Lung microvascular endothelial cell (primary cell): Measurements from ENCODE around the gene BHMT. TPM values are rescaled to one million over a fixed set of nuclear protein-coding genes. Genes with fewer than 3 reads are reported as not detected.
"Not testable (repeated sequence)": the region's sequence is repeated elsewhere in the genome, so short reads cannot be mapped to it uniquely, and the experiment has no call there.

Experiments
- DNase-seq, 2 donors: peaks; one replicate each; pipeline versions ENCODE4 v3.0.0 to v3.0.0-alpha.2; 2010; ENCODE audit warnings: low read depth in 2 of 2
- total RNA-seq: library from RNA; depleted of rRNA; stranded (reverse); fragments of >200 nt; gene quantifications from 2 replicates; pipeline ENCODE4 v1.2.1, GENCODE V29; 2014

The BHMT gene
- total RNA-seq, 1 donor from 2014 or later, result not detected

DNA sequence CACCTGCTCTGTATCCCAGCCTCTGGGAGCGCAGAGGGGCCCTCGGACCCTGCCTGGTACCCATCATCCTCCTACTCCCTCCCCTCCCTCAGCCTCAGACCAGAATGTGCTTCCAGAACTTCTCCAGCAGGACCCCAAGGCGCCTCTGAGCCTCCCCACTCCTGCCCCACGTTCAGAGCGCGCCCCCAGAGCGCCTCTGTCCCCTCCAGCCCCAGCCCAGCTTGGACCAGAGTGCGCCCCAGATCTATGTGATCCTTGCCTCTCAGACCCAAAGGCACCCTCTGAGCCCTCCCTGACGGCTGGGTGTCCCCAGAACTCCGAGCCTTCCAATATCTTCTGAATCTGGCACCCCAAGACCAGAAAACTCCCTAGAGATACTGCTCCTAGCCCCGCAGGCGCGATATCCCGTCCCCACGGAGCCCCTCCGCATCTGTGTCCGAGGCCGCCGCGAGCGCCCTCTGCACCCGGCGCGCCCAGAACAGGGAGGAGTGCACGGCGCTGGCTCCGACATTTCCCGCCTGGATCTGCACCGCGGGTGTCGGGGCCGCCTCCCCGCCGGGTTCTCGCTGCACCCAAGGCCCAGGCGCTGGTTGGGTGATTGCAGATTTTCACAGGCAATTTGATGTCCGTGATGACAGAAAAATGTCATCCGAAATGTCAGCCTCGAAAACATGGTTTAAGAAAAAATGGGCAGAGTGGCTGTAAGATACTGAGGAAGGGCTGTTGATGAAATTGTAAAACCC, 522 bp downstream of the BHMT start:
- no peak for DNase-seq

DNA sequence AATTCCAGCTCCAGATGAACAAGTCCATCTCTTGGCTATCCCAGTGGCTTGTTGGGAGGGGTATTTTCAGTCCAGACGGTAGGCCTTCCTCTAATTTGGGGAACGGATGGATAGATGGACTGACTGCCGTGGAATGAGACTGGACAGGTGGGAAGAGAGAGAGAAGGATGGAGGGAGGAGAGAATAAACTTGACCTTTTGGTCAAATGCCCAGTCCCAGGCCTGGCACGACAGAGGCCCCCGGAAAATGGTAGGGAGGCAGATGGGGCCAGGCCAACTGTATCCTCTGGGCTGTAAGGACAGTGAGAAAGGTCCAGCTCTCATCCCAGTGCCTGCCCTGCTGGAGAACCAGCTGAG, 1.1 kb downstream of the BHMT start:
- DNase-seq, result no peak

DNA sequence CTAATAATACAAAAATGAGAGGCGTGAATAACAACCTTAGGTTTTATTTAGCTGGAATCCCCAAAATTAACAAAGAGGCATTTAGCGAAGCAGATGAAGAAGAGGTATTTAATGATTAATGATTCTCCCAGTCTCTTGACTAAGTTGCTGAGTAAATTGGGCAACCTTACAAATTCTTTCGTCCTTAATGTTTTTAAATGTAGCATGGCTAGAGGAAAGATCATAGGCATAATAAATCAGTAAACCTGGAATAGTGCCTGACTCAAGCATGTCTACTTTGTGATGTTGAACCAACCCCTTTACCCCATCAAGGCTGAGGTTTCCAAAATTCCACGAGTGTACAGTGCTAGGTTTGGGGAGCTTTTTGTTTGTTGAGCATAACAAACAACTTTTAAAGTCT, 7.9 kb downstream of the BHMT start:
- no peak for DNase-seq

DNA sequence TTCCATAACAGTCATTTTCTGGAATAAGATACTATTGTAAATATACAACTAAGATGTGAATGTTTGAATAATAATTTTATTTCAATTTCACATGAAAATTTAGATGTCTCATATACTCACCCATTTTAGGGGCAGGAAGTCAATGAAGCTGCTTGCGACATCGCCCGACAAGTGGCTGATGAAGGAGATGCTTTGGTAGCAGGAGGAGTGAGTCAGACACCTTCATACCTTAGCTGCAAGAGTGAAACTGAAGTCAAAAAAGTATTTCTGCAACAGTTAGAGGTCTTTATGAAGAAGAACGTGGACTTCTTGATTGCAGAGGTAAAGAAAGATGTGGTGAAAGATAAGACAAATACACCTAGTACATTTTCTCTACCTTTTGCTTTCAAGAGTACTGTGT, 8.6 kb downstream of the BHMT start:
- DNase-seq, result no peak

DNA sequence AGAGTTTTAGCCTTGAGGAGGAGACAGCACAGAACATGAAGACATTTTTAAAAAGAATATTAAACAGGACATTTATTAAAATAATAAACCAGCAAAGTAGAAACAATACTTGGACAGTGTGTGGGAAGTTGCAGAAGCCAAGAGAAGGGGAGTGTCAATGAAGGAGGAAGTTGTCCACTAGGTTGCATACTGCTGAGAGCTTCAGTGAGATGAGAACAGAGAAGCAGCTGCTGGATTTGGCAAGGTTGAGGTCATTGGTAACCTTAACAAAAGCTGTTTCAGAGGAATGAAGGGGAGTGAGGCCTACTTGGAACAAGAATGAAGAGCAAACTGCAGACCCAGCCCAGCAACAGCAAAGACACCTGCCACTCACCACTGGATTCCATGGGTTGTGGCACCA, 11.4 kb downstream of the BHMT start:
- no peak for DNase-seq

DNA sequence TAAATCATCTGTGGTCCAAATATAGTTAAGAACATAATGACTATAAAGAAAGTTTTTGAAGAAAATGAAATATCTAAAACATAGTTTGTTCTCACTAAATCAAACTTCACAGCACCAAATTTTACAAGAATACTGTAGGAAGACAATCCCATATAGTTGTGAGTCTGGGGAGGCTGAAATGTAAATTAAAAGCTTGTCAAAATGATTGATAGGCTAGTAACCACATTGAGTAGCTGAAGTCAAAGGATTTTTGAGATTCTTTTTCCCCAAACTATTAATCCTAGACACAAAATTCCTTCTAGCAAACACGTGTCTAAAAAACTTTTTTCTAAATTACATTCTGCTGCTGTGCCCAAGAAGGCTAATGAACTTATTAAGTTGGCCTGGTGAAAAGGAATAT, 13.0 kb downstream of the BHMT start:
- no peak for DNase-seq

DNA sequence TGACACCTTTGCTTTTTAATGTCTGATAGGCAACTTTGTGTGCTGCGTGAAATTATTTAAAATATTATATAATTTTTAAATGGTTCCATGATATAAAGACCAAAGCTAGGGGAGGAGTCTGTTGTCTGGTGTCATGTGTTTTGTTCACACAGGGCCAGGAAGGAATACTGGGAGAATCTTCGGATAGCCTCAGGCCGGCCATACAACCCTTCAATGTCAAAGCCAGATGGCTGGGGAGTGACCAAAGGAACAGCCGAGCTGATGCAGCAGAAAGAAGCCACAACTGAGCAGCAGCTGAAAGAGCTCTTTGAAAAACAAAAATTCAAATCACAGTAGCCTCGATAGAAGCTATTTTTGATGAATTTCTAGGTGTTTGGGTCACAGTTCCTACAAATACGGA, 19.2 kb downstream of the BHMT start:
- no peak for DNase-seq

DNA sequence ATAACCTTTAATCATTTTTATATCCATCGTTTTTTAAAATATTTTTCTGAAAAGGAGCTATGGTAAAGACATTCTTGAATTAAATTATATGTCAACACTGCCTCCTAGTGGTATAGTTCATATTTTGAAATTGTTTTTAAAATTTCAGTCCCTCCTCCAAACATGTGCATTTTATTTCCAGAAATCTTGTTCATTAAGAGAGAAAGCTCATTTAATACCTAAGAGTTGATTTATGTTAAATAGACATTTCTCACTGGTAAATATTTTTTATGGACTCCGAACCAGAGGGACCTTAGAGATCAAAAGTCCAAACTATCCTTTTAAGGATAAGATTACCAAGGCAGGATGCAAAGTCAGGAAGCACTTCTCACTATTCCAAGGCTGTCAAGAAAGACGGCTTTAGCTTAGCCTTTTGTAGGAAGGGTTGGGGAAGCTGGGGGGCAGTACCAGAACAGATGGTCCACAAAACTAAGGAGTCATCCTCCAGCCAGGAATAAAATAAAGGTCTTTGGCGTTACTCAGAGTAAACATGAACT, 21.6 kb downstream of the BHMT start:
- DNase-seq, result peak; percentile 51 to 64

DNA sequence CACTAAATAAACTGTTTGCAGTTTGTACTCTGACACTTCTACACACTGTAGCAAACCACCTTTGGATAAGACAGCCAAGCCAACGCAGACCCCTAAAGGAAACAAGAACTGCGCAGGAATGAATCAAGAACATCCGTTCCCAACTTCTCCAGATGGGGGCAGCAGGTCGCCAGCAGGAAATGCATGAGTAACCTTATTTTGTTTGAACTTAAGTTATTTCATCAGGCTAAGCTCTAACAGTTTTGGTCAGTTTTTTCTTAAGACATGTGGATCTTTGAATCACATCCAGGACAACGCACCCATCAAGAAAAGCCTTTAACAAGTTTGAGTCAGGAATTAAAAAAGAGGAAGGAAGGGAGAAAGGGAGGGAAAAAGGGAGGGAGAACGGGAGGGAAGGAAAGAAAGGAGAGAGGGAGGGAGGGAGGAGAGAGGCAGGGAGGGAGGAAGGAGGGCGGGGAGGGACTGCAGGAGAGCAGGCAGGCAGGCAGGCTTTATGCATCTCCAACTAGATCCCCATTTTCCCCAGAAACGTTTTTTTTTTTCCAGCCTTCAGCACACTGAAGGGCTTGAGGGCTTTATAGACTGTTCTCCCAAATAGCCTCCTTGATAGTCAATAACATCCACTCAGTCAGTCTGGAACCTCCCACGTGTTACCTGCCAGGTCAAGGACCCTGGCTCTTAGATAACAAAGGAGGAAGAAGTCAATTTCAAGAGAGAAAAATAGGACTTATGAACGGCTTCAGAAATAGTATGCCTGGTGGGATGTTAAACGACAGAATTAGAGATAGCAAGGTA, 22.2 kb downstream of the BHMT start:
- DNase-seq, result peak; percentile 52 to 80

DNA sequence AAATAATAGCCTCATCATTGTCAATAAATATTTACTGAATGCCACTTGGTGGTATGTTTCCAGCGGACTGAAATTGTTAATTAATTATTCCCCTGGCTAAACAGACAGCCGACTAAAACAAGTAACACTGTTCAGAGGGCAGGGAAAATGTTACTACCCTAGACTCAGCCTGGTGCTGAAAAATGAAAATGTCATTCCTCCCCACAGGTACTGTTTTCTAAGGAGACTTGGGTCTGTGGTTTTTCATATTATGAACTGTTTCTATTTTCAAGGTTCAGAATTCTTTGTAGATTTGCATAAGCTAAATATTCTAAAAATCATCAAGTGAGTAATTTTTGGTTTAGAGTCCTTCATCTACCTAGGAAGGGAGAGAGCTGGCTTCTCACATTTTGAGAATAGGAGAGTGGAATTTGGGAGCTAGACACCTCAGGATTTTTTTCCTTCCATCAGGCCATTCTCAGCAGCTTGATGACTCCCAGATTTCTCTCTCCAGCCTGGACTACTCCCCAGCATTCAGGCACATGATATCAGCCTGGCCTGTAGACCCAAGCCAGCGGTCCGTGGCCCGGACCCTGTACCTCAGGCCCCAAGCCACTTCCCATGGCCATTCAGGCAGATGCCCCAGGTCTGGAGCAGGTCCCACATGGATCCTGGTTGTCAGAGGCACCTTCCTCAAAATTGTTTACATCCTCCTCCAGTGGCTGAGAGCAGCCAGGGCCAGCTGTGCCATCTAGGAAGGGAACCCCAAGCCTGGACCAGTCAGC, 24.4 kb downstream of the BHMT start:
- DNase-seq, result no peak

DNA sequence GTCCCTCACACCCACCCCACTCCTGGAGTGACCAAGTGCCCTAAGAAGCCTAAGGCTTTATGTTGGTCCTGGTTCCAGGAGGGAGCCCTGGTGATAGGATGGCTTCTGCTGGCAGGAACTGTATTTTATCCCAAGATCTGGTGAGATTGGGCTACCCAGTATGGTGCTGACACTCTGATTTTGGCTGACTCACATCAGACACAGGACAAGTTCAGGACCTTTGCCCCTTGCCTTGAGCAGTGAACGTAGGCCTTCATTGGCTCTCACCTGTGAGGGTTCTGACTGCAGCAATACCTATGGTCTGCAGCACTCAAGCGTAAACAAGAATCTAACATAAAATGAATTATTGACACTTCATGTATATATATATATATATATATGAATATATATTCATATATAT, 25.0 kb downstream of the BHMT start:
- no peak for DNase-seq

DNA sequence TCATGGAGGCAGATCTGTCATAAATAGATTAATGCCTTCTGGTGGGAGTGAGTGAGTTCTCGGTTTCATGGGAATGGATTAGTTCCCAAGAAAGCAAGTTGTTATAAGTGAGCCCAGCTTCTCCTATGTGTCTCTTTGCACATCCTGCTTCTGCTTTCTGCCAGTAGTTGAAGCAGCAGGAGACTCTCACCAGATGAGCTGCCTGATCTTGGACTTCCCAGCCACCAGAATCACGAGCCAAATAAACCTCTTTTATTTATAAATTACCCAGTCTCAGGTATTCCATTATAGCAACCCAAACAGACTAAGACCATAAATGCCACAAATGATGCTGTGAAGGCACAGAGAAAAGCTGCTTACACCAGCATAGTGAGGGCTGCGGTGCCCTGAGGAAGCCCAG, 28.9 kb downstream of the BHMT start:
- no peak for DNase-seq

DNA sequence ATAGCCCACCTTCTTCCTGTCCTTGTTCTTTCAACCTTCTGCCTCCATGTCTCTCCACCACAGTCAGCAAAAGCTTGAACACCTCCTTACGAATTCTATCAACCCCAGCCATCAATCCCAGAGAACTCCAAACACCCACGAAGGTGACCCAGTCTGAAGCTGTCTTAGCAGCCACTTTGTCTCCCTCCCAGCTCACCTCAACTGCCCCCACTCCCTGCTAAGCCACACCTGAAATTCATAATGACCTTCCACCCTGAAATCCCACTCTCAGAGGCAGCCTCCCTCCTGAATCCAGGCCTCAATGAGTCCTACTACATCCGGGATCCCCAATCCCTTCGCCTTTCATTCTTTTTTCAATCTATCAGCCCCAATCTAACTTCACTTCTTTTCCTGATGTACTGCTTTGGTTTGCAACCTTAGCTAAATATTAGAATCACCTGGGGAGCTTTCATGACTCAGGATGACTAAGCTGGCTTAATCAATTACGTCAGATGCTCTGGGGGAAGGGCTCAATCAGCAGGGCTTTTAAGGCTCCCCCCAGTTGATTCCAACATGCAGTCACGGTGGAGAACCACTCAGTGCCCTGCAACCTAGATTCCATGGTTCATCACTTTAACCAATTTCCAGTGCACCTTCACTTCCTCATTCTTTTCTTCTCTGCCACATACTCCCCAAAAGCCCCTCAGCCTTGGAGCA, 32.2 kb downstream of the BHMT start:
- no peak for DNase-seq

DNA sequence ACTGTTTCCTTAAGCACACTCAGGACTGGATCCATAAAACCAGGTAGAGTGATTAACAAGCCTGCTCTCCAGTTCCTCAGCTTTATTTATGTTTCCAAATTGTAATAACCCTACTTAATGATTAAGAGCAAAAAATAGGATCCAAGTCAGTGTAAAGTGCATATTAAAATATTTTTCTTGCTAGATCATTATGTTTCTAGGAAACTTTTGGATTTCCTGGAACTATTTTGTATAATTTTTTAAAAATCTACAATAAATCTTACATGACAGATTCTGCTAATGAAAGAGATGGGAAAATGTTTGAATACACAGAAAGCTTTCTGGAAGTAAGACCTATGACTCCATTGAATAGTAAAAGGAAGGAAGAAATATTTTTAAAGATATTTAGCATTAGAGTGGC, 35.5 kb downstream of the BHMT start:
- no peak for DNase-seq

DNA sequence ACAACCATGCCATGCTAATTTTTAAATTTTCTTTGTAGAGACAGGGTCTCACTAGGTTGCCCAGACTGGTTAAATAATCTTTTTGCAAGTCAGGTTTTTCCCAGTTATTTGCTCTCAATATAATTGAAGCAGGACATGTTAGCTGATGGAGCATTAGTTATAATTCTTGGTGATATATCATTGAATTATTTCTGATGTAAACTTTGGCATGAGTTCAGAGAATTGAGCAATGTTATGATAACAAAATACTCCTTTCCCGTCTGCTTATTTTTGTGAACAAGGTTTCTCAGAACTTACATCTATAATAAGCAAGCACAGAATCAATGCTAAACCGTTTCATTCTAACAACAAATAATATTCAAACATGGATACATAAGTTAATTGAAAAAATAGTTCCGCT, 37.8 kb downstream of the BHMT start:
- no peak for DNase-seq

DNA sequence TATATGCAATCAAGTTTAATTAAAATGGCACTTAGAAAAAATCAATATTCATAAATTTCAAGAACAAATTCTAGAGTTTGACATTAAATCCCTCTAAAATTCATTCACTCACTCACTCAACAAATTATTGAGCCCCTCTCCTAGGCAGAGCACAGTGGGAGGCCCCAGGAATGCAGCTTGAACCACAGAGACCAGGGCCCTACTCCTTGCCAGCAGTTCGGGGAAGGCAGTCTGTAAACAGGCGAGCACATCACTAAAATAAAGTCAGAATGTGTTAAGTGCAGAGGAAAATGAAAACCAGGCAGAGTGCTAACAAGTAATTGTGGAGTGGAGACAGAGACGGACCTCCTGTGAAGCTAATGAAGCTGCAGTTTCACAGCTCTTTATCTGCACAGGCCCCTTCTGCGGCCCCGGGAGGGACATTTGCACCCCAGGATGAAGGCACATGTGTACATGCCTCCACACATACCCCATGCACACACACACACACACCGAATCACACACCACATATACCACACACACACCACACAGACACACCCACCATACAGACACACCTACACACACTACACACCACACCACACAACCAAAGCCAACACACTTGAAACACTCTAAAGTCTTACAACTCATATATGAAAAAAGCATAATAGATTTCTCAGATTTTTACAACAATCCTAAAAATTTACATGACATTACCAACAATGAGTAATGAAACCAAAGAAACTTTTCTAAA, 40.5 kb downstream of the BHMT start:
- DNase-seq, result no peak

DNA sequence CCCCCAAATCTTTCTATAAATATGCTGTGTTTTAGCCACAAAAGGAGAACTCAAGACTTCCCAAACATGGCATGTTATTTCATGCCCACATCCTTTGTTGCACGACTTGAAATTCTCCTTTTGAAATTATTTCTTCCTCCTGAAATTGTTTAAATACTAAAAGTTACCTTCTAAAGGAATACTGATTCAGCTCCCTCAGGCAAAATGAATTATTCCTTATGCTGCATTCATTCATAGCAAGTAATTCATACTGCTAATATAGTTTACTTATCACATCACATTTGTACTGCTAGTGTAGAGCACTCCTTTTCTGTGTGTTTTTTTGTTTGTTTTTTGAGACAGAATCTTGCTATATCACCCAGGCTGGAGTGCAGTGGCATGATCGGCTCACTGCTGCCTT, 45.7 kb downstream of the BHMT start:
- DNase-seq, result no peak

DNA sequence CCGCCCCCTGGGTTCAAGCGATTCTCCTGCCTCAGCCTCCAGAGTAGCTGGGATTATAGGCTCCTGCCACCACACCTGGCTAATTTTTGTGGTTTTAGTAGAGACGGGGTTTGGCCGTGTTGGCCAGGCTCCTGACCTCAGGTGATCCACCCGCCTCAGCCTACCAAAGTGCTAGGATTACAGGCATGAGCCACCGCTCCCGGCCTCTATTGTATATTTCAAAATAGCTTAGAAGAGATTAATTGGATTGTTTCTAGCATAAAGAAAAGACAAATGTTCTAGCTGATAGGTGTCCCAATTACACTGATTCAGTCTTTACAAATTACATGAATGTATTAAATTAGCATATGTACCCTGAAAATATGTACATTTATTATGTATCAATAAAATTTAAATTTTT, 50.0 kb downstream of the BHMT start:
- not testable (repeated sequence) for DNase-seq

DNA sequence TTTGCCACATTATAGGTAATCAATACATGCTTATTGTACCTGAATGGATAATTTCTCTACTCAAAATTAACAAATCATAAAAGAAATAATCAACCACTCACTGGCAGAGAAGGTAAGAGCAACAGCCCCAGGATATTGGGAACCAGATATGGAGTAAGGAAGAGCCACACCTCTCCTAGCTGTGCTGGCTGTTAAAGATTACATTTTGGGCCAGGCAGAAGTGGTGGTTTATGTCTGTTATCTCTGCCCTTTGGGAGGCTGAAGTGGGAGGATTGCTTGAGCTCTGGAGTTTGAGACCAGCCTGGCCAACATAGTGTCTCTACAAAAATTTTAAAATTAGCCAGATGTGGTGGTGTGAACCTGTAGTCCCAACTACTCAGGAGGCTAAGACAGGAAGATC, 56.4 kb downstream of the BHMT start:
- no peak for DNase-seq

DNA sequence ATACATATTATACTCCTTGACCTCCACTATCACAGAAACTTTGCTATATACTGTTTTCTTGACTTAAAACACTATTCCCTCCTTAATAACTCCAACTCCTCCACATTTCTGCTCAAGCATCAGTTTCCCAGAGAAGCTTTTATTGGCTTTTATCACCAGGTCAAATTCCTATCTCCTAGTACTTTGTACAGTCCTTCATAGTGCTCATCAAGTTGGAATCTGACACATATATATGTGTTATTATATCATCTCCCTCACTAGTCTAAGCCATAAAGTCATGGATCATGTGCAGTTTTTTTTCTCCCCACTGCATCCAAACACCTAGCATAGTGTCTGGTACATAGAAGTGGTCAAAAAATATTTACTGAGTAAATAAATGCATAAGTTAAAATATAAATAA, 59.1 kb downstream of the BHMT start:
- DNase-seq, result no peak

DNA sequence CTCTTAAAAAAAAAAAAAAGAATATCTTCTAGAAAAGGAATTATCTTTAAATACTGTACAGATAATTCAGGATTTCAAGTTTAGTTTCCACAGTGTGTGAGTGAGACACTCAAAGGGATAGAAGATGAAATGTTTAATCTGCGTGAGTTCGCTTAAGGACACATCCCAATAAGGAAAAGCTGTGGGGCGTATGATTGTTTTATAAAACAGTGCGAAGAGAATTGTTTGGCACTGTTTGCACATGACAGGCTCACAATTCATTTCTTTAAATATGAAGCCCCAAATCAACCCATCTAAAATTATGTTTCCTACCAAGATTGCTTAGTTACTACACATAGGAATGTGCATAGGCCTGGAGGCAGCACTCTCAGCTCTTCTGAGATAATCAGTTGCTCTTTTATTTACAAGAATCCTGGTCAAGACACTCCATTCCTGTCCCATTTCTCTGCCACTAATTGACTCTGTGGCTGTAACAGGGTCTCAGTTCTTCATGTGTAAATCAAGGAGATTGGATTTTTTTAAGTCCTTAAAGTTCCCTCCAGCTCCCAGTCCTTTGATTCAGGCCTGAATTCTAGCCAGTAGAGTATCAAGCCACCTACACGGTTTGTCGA, 60.1 kb downstream of the BHMT start:
- DNase-seq, result no peak
